HG02571 (cell line): ENCODE results near the gene GRM5.

Experiments
- ATAC-seq: cut with Tn5 transposase; IDR thresholded peaks from one replicate; pipeline ENCODE4 v1.9.1; 2021; ENCODE audit warnings: mild to moderate bottlenecking, moderate library complexity; ENCODE audit not compliant: unreplicated experiment

The GRM5 gene

DNA sequence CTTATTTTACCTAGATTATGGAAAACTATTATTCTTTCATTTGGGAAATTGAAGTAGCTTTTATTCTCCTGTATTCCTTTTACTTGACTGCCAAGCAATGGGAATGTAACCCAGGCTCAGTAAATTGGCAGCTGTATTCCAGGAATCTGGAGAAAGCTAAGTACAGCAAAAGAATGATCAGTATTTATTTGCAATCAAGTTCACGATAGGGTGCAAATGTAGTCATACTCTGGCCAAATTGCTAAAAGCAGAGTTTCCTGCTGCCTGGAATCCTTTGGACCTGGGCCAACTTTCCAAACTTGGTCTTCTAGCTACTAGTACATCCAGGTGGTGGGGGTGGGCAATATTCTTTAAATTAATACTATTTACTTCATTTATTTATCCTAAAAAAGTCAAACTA is 442.3 kb downstream of the GRM5 start:
- ATAC-seq = no peak

DNA sequence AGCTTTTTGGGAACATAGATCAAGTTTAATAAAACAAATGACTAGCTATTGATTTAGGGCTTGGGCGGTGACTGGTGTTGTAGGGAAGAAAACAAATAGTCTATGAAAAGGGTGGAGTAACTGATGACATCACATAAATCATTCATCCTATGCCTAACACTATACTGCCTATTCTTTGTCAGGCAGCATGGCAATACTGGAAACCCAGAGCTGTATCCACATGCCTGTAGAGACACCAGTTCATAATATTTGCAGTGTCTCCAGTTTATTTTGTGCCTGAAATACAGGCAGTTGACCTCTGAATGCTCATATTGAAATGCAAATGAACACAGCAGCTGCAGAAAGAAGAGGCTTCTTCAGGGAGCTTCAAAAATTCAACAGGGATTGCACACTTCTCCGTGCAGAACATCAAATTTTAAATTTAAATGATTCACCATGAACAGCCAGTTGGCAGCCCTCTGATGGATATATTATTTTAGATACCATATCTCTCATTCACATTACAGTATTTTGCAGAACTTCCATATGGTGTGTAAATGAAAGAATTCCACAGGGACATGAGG is 445.1 kb downstream of the GRM5 start:
- no peak for ATAC-seq

- no peak for ATAC-seq
These were observed 446.0 kb downstream of the GRM5 start for GRCh38 chr11:88619656-88620385.

- no peak for ATAC-seq
These were observed 446.7 kb downstream of the GRM5 start for GRCh38 chr11:88619071-88619425.

- ATAC-seq = no peak
These were observed 447.3 kb downstream of the GRM5 start for GRCh38 chr11:88618327-88619070.

DNA sequence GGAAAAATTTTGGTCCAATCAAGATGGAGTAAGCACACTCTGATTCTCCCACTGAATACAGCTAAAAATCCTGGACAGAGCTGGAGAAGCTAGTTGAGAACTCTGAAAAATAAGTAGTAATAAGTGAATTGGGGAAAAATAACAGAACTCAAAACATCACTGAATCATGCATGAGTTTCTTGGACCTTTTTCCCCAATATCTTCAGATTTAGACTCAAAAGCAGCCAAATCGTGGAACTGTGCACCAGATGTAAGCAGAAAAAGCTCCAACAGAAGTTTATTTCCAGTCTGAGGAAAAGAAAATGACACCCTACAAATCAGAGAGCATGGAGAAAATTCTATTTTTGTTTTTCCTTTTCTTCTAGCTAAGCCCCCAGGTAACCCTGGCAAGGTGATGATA is 448.6 kb downstream of the GRM5 start:
- no peak for ATAC-seq

- ATAC-seq = no peak
These were observed 461.5 kb downstream of the GRM5 start for GRCh38 chr11:88604260-88604659.

GRCh38 chr11:88603091-88603867 is 462.5 kb downstream of the GRM5 start:
- ATAC-seq = no peak

DNA sequence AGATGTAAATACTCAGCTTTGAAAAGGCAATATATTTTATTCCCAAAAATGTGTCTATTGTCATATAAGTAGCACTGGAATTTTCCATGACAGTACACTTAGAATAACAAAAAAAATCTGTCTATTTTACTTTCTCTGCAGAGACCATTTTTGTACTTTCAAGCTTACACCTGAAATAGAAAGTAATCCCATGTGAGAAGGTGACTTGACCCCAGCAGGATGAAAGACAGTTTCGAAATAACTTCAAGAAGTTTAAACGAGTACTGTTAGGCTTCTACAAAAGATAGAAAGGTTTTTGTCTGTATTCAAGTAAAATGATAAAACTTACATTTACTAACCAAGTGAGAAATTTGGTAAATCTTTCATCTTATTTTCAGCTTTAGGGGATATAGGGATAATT is 468.4 kb downstream of the GRM5 start:
- ATAC-seq = no peak

DNA sequence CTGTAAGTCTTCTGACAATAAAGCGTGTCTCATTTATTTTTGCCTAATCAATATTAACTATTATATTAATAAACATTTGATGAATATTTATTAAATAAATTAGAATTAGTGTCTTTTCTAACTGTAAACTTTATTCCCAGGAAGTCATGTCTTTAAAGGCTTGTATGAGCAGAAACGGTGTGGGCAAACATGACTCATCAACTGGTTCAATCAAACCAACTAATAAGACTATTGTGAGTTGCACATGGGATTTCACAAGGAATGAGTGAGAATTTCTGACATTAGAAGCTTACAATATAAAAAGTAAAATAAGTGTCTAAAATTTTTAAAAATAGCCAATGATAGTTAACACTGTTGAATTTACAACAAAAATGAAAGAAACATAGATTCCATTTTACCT is 469.0 kb downstream of the GRM5 start:
- ATAC-seq = no peak

DNA sequence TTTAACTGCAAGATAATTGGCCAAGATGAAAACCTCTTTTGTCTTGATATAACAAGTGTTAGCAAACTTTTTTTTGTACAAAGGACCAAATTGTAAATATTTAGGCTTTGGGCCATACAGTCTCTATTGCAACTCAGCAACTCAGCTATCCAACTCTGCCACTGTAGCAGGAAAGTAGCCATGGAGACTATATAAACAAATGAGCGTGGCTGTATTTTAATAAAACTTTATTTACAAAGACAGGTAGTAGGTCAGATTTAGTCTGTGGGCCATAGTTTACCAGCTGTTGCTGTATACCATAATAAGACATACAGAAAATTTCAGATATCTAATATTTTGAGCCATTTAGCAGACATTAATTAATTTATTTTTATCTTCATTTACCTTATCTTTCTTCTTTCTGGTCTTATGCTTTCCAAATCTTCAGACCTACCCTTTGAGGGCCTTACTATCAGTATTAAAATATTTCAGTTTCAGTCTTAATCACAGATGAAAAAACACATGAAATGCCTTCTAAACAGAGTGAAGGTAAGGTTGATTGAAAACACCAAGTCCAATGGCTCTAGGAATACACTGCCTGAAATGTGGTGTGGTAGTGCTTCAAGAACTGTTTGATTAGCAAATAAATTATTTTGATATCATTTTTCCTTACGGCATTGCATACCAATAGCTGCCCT is 471.4 kb downstream of the GRM5 start:
- no peak for ATAC-seq

DNA sequence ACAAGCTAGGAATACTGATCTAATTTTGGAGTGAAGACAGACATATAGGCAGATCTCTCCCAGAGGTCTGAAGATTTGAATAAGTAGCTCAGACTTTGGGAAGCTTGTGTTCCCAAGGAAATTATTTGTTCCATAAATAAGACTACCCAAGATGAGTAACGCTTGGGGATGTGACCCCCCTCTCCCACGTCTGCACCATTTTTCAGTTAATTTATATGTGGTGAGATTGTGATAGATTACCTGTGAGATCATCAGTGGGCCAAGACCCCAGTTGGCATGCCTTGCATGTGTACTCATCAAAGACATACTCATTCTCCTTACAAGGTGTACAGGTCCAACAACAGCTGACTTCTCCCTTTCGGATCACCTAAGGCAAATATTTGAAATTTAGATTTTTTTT is 475.4 kb downstream of the GRM5 start:
- ATAC-seq = no peak

- ATAC-seq = no peak
These were observed 482.5 kb downstream of the GRM5 start for GRCh38 chr11:88583251-88583650.

- ATAC-seq = no peak
These were observed 486.3 kb downstream of the GRM5 start for GRCh38 chr11:88579466-88579865.

- ATAC-seq = no peak
These were observed 489.0 kb downstream of the GRM5 start for GRCh38 chr11:88576741-88577140.

- ATAC-seq = no peak
These were observed 489.9 kb downstream of the GRM5 start for GRCh38 chr11:88575916-88576315.

DNA sequence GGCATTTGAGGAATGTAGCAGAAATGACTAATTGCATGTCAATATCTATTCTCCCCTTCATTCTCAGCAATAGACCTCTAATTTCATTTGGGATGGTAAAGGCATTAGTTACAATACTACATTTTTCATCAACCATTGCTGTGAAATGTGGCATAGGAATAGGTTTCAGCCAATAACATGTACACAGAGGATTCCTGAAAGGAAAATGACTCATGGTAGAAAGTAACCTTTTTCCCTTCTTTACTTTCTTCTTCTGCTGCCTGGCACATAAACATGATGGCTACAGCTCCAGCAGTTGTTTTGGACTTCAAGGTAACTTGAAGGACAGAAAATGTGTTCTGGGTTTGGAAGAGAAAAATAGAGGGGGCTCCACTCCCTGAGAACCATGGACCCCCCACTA is 496.4 kb downstream of the GRM5 start:
- no peak for ATAC-seq

DNA sequence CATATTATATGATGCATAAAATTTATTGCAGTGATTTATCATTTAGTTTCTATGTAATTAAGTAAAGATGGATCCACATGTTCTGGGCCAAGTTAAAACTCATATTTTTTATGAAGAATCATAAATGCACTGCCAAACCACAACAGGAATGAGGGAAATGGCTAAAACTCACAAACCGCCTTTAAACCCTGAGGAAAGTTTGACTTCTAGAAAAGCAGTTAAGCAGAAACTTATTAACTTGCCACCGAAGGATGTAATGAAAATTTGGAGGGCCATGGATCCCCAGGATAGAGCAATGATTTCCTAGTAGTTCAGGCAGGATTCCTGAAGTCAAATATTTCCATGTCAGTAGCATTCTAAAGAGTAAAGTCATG is 510.0 kb downstream of the GRM5 start:
- ATAC-seq = no peak

DNA sequence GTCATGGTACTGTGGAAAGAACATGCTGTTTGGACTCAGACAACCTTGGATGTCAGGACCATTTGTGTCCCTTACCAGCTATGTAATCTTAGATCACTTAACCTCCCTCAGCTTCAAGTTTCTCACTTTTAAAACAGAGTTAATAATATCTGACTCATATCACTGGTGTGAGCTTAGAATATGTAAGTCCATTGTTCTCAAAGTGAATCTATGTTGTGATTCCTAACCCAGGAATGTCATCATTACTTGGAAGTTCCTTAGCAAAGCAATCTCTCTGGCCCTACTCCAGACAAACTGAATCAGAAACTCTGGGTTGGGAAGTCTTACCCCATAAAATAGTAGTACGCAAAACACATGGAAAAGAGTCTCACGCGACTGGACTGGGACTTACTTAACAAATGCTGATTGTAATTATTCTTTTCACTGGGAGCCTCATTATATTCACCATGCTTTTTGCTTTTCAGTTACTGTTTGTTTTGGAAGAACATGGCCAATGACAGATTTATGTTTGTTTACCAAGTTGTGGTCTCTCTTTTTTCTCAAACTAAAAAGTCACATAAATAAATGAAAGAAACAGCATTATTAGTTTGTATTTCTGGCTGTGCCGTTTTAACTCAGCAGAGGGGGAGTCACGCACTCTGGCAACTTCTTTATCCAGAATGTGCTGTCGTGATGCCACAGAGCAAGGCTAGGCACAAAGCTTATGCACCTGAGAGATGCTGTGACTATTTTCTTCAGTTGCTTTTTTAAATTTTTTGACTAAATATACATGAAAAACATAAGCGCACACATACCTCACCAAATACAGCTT is 510.6 kb downstream of the GRM5 start:
- ATAC-seq = no peak

DNA sequence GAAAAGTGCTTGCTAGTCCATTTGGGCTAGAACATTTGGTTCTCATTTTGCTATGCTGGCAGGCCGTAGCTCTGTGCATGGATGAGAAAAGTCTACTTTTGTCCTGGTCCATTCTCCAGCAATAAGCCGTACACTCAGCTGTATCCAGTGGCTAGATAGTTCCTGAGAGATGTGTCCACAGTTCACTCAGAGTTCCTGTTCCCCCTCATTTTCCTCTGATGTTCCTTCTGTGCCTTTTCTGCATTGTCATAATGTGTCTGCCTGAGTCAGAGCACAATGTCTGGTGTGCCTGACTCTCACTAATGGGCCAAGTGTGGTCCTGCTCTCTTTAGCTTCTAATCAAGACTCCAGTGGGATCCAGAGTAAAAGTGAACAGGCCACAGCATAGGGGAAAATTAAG is 512.6 kb downstream of the GRM5 start:
- ATAC-seq = no peak
